H9 (cell line): ENCODE data around the gene ANAPC10. TPM values are rescaled to one million over a fixed set of nuclear protein-coding genes. Genes with fewer than 3 reads are reported as not detected.

Experiments used
- DNase-seq: peaks from one replicate; pipeline ENCODE4 v3.0.0-alpha.2; 2017
- H2AFZ ChIP-seq: one replicate; pipeline ENCODE4 v1.6.1; 2013; ENCODE audit warnings: mild to moderate bottlenecking, low read length, control low read depth, moderate library complexity
- H2AK5ac ChIP-seq: 2 replicates; pipeline ENCODE4 v1.6.1; 2013; ENCODE audit warnings: low read length, control low read depth, mixed read lengths; ENCODE audit not compliant: insufficient read length
- H2BK120ac ChIP-seq: one replicate; pipeline ENCODE4 v1.6.1; 2013; ENCODE audit warnings: low read depth, mild to moderate bottlenecking, low read length, control low read depth, inconsistent platforms; ENCODE audit not compliant: poor library complexity, severe bottlenecking
- H2BK12ac ChIP-seq: 2 replicates; pipeline ENCODE4 v1.6.1; 2013; ENCODE audit warnings: low read length, control low read depth, mixed read lengths, low read depth; ENCODE audit not compliant: insufficient read length
- H2BK15ac ChIP-seq: 2 replicates; pipeline ENCODE4 v1.6.1; 2013; ENCODE audit warnings: low read depth, low read length, control low read depth
- H2BK20ac ChIP-seq: one replicate; pipeline ENCODE4 v1.6.1; 2013; ENCODE audit warnings: low read depth, mild to moderate bottlenecking, low read length, control low read depth, inconsistent platforms; ENCODE audit not compliant: poor library complexity, severe bottlenecking
- H2BK5ac ChIP-seq: 2 replicates; pipeline ENCODE4 v1.6.1; 2013; ENCODE audit warnings: low read length, control low read depth, mixed read lengths; ENCODE audit not compliant: insufficient read length
- H3K14ac ChIP-seq: 2 replicates; pipeline ENCODE4 v1.6.1; 2013; ENCODE audit warnings: low read length, control low read depth; ENCODE audit not compliant: insufficient read depth
- H3K18ac ChIP-seq: 2 replicates; pipeline ENCODE4 v1.6.1; 2013; ENCODE audit warnings: low read depth, mild to moderate bottlenecking, mixed read lengths, low read length, control low read depth; ENCODE audit not compliant: insufficient read length
- H3K23ac ChIP-seq: 2 replicates; pipeline ENCODE4 v1.6.1; 2013; ENCODE audit warnings: low read length, control low read depth, mixed read lengths, low read depth; ENCODE audit not compliant: insufficient read length
- H3K23me2 ChIP-seq: 2 replicates; pipeline ENCODE4 v1.6.1; 2013; ENCODE audit warnings: low read depth, mild to moderate bottlenecking, mixed read lengths, low read length, control low read depth; ENCODE audit not compliant: insufficient read length, poor library complexity, severe bottlenecking
- H3K27ac ChIP-seq: 2 replicates; pipeline ENCODE4 v1.5.1; 2013; ENCODE audit warnings: low read length, control low read depth, mixed read lengths, low read depth; ENCODE audit not compliant: insufficient read length
- H3K27me3 ChIP-seq: 2 replicates; pipeline ENCODE4 v1.6.1; 2013; ENCODE audit warnings: low read length, control low read depth, inconsistent platforms; ENCODE audit not compliant: insufficient read depth
- H3K4ac ChIP-seq: 2 replicates; pipeline ENCODE4 v1.6.1; 2013; ENCODE audit warnings: low read depth, mild to moderate bottlenecking, control low read depth, inconsistent platforms, low read length, moderate library complexity
- H3K4me1 ChIP-seq: 2 replicates; pipeline ENCODE4 v1.6.1; 2013; ENCODE audit warnings: low read length, control low read depth, inconsistent platforms; ENCODE audit not compliant: insufficient read depth
- H3K4me2 ChIP-seq: 2 replicates; pipeline ENCODE4 v1.6.1; 2013; ENCODE audit warnings: low read length, control low read depth, mixed read lengths; ENCODE audit not compliant: insufficient read length, insufficient read depth
- H3K56ac ChIP-seq: 2 replicates; pipeline ENCODE4 v1.6.1; 2013; ENCODE audit warnings: low read depth, mild to moderate bottlenecking, mixed read lengths, low read length, control low read depth; ENCODE audit not compliant: insufficient read length
- H3K79me1 ChIP-seq: 2 replicates; pipeline ENCODE4 v1.6.1; 2013; ENCODE audit warnings: low read depth, mild to moderate bottlenecking, moderate library complexity, low read length, control low read depth, inconsistent platforms; ENCODE audit not compliant: insufficient read depth, poor library complexity, severe bottlenecking
- H3K79me2 ChIP-seq: 2 replicates; pipeline ENCODE4 v1.6.1; 2013; ENCODE audit warnings: low read length, control low read depth, inconsistent platforms; ENCODE audit not compliant: insufficient read depth
- H3K9ac ChIP-seq: 2 replicates; pipeline ENCODE4 v1.6.1; 2013; ENCODE audit warnings: low read length, control low read depth, mixed read lengths; ENCODE audit not compliant: insufficient read length; ENCODE audit errors: extremely low read depth
- H3K9me3 ChIP-seq: one replicate; pipeline ENCODE4 v1.6.1; 2013; ENCODE audit warnings: low read depth, low read length, inconsistent platforms; ENCODE audit not compliant: control insufficient read depth
- H3T11ph ChIP-seq: one replicate; pipeline ENCODE4 v1.6.1; 2013; ENCODE audit warnings: mild to moderate bottlenecking, low read length, control low read depth, inconsistent platforms
- H4K20me1 ChIP-seq: one replicate; pipeline ENCODE4 v1.6.1; 2013; ENCODE audit not compliant: control insufficient read depth, insufficient read length, insufficient read depth
- H4K5ac ChIP-seq: 2 replicates; pipeline ENCODE4 v1.6.1; 2013; ENCODE audit warnings: low read depth, mild to moderate bottlenecking, mixed read lengths, low read length, control low read depth; ENCODE audit not compliant: insufficient read length
- H4K8ac ChIP-seq: replicated peaks from 2 replicates; pipeline ENCODE4 v1.6.1; 2013; ENCODE audit warnings: low read length, control low read depth, mixed read lengths, low read depth; ENCODE audit not compliant: insufficient read length
- H4K91ac ChIP-seq: 2 replicates; pipeline ENCODE4 v1.6.1; 2013; ENCODE audit warnings: low read depth, mild to moderate bottlenecking, moderate library complexity, mixed read lengths, low read length, control low read depth; ENCODE audit not compliant: insufficient read length
- H3K27ac Mint-ChIP-seq, 3 experiments: 2 replicates in 2 of 3; 3 replicates in 1 of 3; pipeline ENCODE4 v1.8.0; 2020 to 2021; ENCODE audit warnings: mixed read lengths in 3 of 3, mild to moderate bottlenecking in 1 of 3, moderate library complexity in 1 of 3
- H3K27me3 Mint-ChIP-seq: 2 replicates; pipeline ENCODE4 v1.8.0; 2021; ENCODE audit warnings: low read depth, mild to moderate bottlenecking, moderate library complexity, mixed read lengths
- H3K36me3 Mint-ChIP-seq, 3 experiments: 2 replicates in 2 of 3; 3 replicates in 1 of 3; pipeline ENCODE4 v1.8.0; 2020 to 2021; ENCODE audit warnings: low read depth in 3 of 3, mixed read lengths in 3 of 3; ENCODE audit not compliant: insufficient read depth in 1 of 3
- H3K4me1 Mint-ChIP-seq, 2 experiments: 2 replicates each; pipeline ENCODE4 v1.8.0; 2020; ENCODE audit warnings: mixed read lengths in 2 of 2
- H3K4me3 Mint-ChIP-seq, 2 experiments: 2 replicates in 1 of 2; 3 replicates in 1 of 2; pipeline ENCODE4 v1.8.0; 2020 to 2021; ENCODE audit warnings: mild to moderate bottlenecking in 2 of 2, mixed read lengths in 2 of 2, moderate library complexity in 1 of 2
- H3K9me3 Mint-ChIP-seq, 2 experiments: 2 replicates in 1 of 2; 3 replicates in 1 of 2; pipeline ENCODE4 v1.8.0; 2020; ENCODE audit warnings: mild to moderate bottlenecking in 2 of 2, mixed read lengths in 2 of 2, moderate library complexity in 1 of 2
- CTCF ChIP-seq: fragments of 200-600 bp; sonication (generic); conservative IDR thresholded peaks from 3 replicates; pipeline ENCODE4 v1.8.0; 2021; ENCODE audit warnings: antibody characterized with exemption, mild to moderate bottlenecking
- WGBS: extraction: QIAGEN DNeasy Blood & Tissue Kit; methylation state at CpG from one replicate; pipeline ENCODE4 v1.1.7; 2013; ENCODE audit warnings: missing lambda C conversion rate, low lambda C conversion rate, mixed read lengths; ENCODE audit not compliant: insufficient read length; ENCODE audit errors: extremely low coverage; 5-methylcytosine and 5-hydroxymethylcytosine counted together
- total RNA-seq: library from RNA; stranded (reverse); gene quantifications from 2 replicates; pipeline ENCODE4 v1.2.1, GENCODE V29; 2021

The ANAPC10 gene
- total RNA-seq, 1 experiment from 2014 or later = 25.3 TPM

GRCh38 chr4:144954230-144954629, 143.8 kb downstream of the ANAPC10 start:
- Mint-ChIP-seq H3K9me3 (peaks cover 35 to 37% of the 10 kb centered on the region in 2 experiments), H3K4me3 (peak overlapping the region in 1 of 2 experiments; percentile 24; a peak in 1 of 5 replicates), H3K27ac (peak overlapping the region; percentile 87 to 92 (median 89); a peak in 5 of 7 replicates), H3K36me3 (peaks cover 23 to 38% (median 27%) of the 10 kb centered on the region in 3 experiments), H3K27me3 (no peaks in the 10 kb centered on the region), H3K4me1 (peaks cover 13 to 16% of the 10 kb centered on the region in 2 experiments)
- peaks cover 3% of the 10 kb centered on the region for H3K4me1 ChIP-seq
- no peak overlapping the region for H4K8ac ChIP-seq
- peak; percentile 39 for DNase-seq
- H4K20me1 ChIP-seq = no peaks in the 10 kb centered on the region
- no peak overlapping the region for H3K23ac ChIP-seq
- H3K4ac ChIP-seq = no peak overlapping the region
- H4K91ac ChIP-seq = no peak overlapping the region
- no peak overlapping the region for H3K27ac ChIP-seq
- H4K5ac ChIP-seq = no peak overlapping the region
- no peaks in the 10 kb centered on the region for H3K27me3 ChIP-seq
- H3K23me2 ChIP-seq = no peaks in the 10 kb centered on the region
- H2BK5ac ChIP-seq = no peak overlapping the region
- H2BK15ac ChIP-seq = no peak overlapping the region
- H3K14ac ChIP-seq = no peak overlapping the region
- no peak for TF ChIP-seq CTCF
- no peak overlapping the region for H2BK120ac ChIP-seq
- no peak overlapping the region for H2AK5ac ChIP-seq
- H3K4me2 ChIP-seq = no peak overlapping the region
- H3K79me1 ChIP-seq = no peaks in the 10 kb centered on the region
- H2BK20ac ChIP-seq = no peak overlapping the region
- no peak overlapping the region for H3K56ac ChIP-seq
- no CpG with 5 or more reads among the region's 1 CpG for WGBS
- H3K79me2 ChIP-seq = no peaks in the 10 kb centered on the region
- H2BK12ac ChIP-seq = no peak overlapping the region
- H2AFZ ChIP-seq = no peak overlapping the region
- H3K9me3 ChIP-seq = peaks cover 9% of the 10 kb centered on the region
- H3K9ac ChIP-seq = no peak overlapping the region
- H3K18ac ChIP-seq = no peak overlapping the region
- H3T11ph ChIP-seq = no peak overlapping the region
